Muscle of arm (tissue), 12 donors: Measurements from ENCODE around the gene PAX8. TPM values are rescaled to one million over a fixed set of nuclear protein-coding genes. Genes with fewer than 3 reads are reported as not detected.
"Not testable (repeated sequence)": the region's sequence is repeated elsewhere in the genome, so short reads cannot be mapped to it uniquely, and the experiment has no call there.

Experiments used
- DNase-seq: peaks from one replicate; pipeline ENCODE4 v3.0.0-alpha.2; 2013
- polyA plus RNA-seq, 12 donors: library from polyadenylated mRNA; unstranded; fragments of 120-200 nt; gene quantifications; one replicate each; pipeline ENCODE4 v1.2.1, GENCODE V29; 2013; ENCODE audit not compliant: insufficient read length in 12 of 12

The PAX8 gene
- polyA plus RNA-seq, 12 donors: 0.52 to 18.1 (median 2.0) TPM; not detected in 1

- DNase-seq: no peak
Measured at GRCh38 chr2:113238871-113239839, 39.6 kb downstream of the PAX8 start.

- no peak for DNase-seq
Measured at GRCh38 chr2:113237604-113238160, 41.0 kb downstream of the PAX8 start.

DNA sequence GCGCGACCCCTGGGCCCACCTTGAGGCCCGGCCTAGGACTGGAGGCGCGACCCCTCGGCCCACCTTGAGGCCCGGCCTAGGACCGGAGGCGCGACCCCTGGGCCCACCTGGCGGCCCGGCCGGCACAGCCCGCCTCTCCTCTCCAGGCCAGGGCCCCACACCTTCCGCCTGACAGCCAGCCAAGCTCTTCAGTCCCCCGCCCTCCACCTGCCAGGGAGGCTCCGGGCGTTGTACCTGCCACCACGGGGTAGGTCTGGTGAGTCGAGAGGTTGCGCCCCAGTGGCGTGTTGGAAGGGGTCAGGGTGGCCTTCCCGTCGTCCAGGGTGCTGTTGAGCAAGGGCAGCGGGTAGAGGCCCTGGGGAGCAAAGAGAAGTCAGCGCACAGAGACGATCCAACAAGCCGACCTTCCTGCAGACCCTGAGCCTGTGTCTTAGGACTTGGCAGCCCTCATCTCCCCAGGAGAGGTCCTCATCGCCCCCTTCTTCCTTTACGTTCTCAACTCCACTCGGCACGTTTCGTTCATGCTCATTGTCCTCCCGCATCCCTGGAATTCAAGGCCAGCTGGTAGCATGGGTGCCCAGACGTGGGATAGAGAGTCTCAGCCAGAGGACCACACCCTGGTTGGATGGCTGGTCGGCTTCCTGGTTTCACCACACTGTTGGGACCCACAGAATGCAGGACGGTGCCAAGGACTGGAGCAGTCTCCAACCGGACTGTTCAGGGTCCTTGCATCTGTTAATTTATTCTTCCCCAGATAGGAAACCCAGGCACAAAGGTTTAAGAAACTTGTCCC is 42.2 kb downstream of the PAX8 start:
- no peak for DNase-seq

DNA sequence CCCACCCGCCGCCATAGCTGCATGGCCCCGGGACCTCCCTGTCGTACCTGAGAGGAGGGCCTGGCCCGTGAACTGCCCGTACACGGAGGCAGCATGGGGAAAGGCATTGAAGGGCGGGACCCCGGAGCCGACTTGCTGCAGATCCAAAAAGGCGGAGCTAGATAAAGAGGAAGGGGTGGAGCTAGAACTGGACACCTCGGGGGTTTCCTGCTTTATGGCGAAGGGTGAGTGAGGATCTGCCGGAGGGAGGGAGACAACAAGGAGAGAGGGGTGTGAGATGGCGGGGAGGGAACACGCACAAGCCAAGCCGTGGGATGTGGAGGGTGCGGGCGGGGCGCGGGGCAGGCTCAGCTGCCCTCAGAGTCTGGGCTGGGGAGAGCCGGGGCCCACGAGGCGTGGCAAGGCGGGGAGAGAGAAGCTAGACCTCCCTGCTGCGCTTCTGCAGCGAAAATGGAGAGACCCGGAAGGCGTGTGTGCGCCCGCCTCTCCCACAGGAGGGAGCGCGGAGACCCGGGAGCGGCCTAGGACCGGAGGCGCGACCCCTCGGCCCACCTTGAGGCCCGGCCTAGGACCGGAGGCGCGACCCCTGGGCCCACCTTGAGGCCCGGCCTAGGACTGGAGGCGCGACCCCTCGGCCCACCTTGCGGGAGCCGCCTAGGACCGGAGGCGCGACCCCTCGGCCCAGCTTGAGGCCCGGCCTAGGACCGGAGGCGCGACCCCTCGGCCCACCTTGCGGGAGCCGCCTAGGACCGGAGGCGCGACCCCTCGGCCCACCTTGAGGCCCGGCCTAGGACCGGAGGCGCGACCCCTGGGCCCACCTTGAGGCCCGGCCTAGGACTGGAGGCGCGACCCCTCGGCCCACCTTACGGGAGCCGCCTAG is 43.1 kb downstream of the PAX8 start:
- not testable (repeated sequence) for DNase-seq

DNA sequence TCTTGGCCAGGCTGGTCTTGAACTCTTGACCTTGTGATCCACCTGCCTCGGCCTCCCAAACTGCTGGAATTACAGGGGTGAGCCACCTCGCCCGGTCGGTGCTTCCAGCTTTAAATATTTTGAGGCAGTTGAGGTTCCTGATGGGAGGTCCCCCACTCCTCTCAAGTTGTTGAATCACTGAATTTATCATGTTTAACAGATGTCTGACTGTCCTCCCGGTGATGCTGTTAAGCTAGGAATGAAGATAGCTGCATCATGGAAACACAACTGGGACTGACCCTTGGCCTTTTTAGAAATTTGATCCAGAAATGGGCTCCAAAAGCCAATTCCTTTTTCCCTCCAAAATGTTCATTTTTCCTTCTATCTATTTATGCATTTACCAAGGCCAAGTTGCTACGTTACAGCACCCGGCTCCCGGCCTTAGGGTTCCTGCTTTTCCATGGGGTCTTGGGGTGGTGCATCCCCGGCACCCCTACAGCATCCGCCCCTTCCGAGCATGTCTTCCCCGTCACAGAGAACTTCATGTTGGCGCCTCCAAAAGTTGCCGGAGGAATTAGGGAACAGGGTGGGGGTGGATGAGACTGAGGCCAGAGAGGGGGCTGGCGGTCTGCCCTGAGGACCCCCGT is 43.9 kb downstream of the PAX8 start:
- no peak for DNase-seq

GRCh38 chr2:113233593-113234550 is 44.8 kb downstream of the PAX8 start:
- no peak for DNase-seq

DNA sequence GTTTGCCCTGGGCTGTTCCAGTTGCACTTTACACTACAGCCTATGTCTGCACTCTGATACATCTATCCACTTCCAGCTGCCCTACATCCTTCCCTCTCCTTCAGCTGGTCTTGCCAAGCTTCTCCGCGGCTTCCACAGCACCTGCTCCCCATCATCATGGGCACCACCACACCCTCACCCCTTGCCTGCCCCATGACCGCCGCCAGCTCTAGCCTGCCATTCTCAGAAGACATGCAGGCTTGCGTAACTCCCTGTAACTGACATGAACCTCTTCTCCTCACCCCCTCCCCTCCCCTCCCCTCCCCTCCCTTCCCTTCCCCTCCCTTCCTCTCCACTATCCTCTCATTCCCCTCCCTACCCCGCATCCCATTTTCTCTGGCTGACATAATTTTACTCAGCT is 46.0 kb downstream of the PAX8 start:
- no peak for DNase-seq

DNA sequence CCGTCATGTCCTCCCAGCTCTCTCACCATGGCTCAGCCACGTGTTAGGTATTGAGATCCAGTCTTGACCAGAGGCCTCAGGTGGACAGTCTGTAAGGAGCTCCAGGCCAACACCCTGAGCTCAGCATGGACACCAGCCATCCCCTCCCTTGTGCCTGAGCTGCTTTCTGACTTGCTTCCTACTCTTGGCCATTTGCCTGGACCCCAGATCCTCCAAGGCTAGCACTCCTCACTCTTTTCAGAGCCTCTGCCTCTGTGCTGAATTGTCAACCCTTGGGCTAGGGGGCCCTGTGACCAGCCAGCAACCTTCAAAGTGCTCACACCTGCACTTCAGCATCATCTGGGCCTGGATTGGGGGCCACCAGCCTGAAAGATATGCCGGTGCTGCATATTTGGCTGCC is 46.6 kb downstream of the PAX8 start:
- DNase-seq: no peak

- DNase-seq: no peak
Measured at GRCh38 chr2:113231064-113231463, 47.7 kb downstream of the PAX8 start.

DNA sequence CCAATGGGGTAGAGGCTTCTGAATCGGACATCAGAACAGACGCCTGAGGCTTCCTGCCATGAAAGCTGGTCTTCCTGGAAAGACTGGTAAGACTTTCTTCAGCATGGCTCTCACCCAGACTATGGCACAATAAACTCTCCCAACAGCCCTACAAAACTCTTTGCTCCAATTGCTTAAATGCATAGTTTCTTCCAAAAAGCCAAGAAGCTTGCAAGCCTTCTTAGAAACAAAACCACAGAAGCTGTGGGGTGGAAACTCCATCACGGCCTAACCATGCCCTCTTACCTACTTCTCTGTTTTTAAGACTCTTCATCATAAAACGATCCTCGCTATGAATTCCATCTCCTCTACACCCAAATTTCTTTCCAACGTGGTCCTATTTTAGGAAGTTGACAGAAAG is 48.2 kb downstream of the PAX8 start:
- DNase-seq: no peak

DNA sequence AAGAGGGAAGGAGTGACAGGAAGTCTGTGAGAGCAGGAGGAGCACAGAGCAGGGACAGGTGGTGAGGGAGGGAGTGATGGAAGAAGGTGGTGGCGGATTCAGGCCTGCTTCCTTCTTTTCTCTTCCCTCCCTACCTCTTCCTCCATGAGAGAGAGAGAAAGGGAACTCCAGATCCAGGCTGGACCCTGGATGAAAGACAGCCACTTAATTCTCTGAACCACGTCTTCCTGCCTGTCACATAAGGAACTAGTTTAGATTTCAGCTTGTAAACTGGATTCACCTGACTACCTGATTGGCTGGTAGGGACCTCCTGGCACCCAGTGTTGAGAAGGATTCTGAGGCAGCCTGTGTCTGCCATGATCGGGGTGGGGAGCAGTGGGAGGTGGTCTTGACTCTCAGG is 48.9 kb downstream of the PAX8 start:
- DNase-seq: no peak

- no peak for DNase-seq
Measured at GRCh38 chr2:113228991-113229716, 49.6 kb downstream of the PAX8 start.

DNA sequence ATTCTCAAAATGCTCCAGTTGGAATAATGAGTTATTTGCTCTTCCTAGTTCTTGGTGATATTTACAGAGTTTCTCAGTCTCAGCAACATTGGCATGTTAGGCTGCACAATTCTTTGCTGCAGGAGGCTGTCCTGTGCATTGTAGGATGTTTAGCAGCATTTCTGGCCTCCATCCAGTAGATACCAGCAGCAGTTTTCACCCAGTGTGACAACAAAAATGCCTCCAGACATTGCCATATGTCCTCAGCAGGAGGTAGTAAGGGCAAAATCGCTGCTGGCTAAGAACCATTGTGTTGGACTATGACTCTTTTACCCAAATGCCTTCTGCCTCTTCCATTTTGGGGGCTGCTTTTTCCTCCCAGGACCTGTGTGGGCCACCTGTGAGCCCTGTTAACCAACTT is 50.4 kb downstream of the PAX8 start:
- DNase-seq: no peak

GRCh38 chr2:113227698-113228097 is 51.0 kb downstream of the PAX8 start:
- DNase-seq: no peak

GRCh38 chr2:113227290-113227689 is 51.4 kb downstream of the PAX8 start:
- no peak for DNase-seq

DNA sequence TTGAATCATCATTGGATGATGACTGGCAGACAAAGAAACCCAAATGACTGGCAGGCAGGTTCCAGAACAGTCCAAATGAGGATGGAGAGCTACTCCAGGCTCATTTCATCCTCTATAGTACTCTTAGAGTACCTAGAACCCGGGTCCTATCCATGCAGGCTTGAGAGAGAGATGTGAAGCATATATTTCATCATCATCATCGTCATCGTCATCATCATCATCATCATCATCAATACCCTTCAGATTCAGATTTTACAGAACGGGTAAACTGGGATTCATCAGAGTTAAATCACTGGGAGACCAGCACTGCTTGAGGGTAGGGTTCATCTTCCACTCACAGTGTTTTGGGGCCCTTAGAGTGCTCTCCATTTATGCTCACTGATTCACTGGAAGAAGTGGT is 52.3 kb downstream of the PAX8 start:
- no peak for DNase-seq

- no peak for DNase-seq
Measured at GRCh38 chr2:113225263-113226259, 53.2 kb downstream of the PAX8 start.
